Right lobe of liver (tissue), 4 donors: ENCODE measurements around the gene CCDC33.

ENCODE experiments used
- CTCF ChIP-seq, 4 donors: fragments of 200-600 bp in 3 of 4; fragments of 450-650 bp in 1 of 4; IDR thresholded peaks; one replicate each; pipeline versions ENCODE4 v1.5.1 to v1.8.0; 2016 to 2022; ENCODE audit warnings: antibody characterized with exemption in 4 of 4, mild to moderate bottlenecking in 2 of 4
- POLR2A ChIP-seq: fragments of 450-650 bp; IDR thresholded peaks from one replicate; pipeline ENCODE4 v1.6.1; 2017; ENCODE audit warnings: antibody characterized with exemption, mild to moderate bottlenecking
- donor health status: DM: no; HTN: no; CAD: no.
- donor health status: DM: no; HTN: no; CAD: no.
- donor health status: DM: no; HTN: yes; CAD: no.

GRCh38 chr15:74212494-74212893 lies 23.6 kb upstream of the CCDC33 start:
- TF ChIP-seq CTCF (IDR thresholded peaks at IDR 0.05) (no peak), POLR2A (no peak)
